Liver (tissue), 9 donors: ENCODE results near the gene ST6GALNAC4. TPM values are rescaled to one million over a fixed set of nuclear protein-coding genes. Genes with fewer than 3 reads are reported as not detected.

Experiments used
- DNase-seq: peaks from one replicate; pipeline ENCODE4 v3.0.0-alpha.2; 2017; ENCODE audit warnings: low spot score
- H3K27ac ChIP-seq, 2 donors: one replicate each; pipeline ENCODE4 v1.7.0; 2013; ENCODE audit warnings: inconsistent platforms in 2 of 2, low read length in 2 of 2, control low read depth in 1 of 2, low read depth in 1 of 2, mild to moderate bottlenecking in 1 of 2
- H3K27me3 ChIP-seq, 4 donors: one replicate each; pipeline versions ENCODE4 v1.6.1 to v1.7.0; 2013; ENCODE audit warnings: low read length in 3 of 4, inconsistent platforms in 1 of 4, mild to moderate bottlenecking in 1 of 4, moderate library complexity in 1 of 4; ENCODE audit not compliant: control insufficient read depth in 4 of 4, insufficient read depth in 4 of 4
- H3K36me3 ChIP-seq, 4 donors: one replicate each; pipeline versions ENCODE4 v1.6.1 to v1.7.0; 2013; ENCODE audit warnings: low read length in 3 of 4, mild to moderate bottlenecking in 3 of 4, low read depth in 1 of 4, moderate library complexity in 1 of 4; ENCODE audit not compliant: control insufficient read depth in 4 of 4, insufficient read depth in 3 of 4
- H3K4me1 ChIP-seq, 4 donors: one replicate each; pipeline versions ENCODE4 v1.6.1 to v1.7.0; 2013; ENCODE audit warnings: low read length in 3 of 4, mild to moderate bottlenecking in 3 of 4, moderate library complexity in 1 of 4; ENCODE audit not compliant: control insufficient read depth in 4 of 4, insufficient read depth in 4 of 4
- H3K4me3 ChIP-seq, 3 donors: one replicate each; pipeline versions ENCODE4 v1.6.1 to v1.7.0; 2013; ENCODE audit warnings: low read length in 3 of 3, control low read depth in 1 of 3, low read depth in 1 of 3, mild to moderate bottlenecking in 1 of 3
- H3K9ac ChIP-seq, 2 donors: one replicate each; pipeline ENCODE4 v1.7.0; 2013; ENCODE audit warnings: low read length in 2 of 2, mild to moderate bottlenecking in 2 of 2, moderate library complexity in 2 of 2, control low read depth in 1 of 2, low read depth in 1 of 2
- H3K9me3 ChIP-seq, 4 donors: one replicate each; pipeline versions ENCODE4 v1.6.1 to v1.7.0; 2013; ENCODE audit warnings: low read length in 3 of 4; ENCODE audit not compliant: control insufficient read depth in 4 of 4
- EGR1 ChIP-seq, 2 donors: IDR thresholded peaks; 2 replicates each; pipeline ENCODE4 v1.6.1; 2016 to 2018; ENCODE audit warnings: antibody characterized with exemption in 2 of 2, low read depth in 2 of 2
- FOXA1 ChIP-seq: IDR thresholded peaks from 2 replicates; pipeline ENCODE4 v1.6.1; 2016; ENCODE audit warnings: antibody characterized with exemption
- FOXA2 ChIP-seq: IDR thresholded peaks from 2 replicates; pipeline ENCODE4 v1.6.1; 2016; ENCODE audit warnings: antibody characterized with exemption
- GABPA ChIP-seq, 2 donors: IDR thresholded peaks in 1 of 2; conservative IDR thresholded peaks in 1 of 2; 2 replicates each; pipeline ENCODE4 v1.6.1; 2016; ENCODE audit warnings: antibody characterized with exemption in 2 of 2, mild to moderate bottlenecking in 1 of 2, moderate library complexity in 1 of 2
- HNF4A ChIP-seq, 2 donors: conservative IDR thresholded peaks; 2 replicates each; pipeline ENCODE4 v1.6.1; 2016; ENCODE audit warnings: antibody characterized with exemption in 2 of 2, mild to moderate bottlenecking in 2 of 2
- HNF4G ChIP-seq: IDR thresholded peaks from 2 replicates; pipeline ENCODE4 v1.6.1; 2016; ENCODE audit warnings: antibody characterized with exemption
- JUND ChIP-seq, 2 donors: IDR thresholded peaks; 2 replicates each; pipeline ENCODE4 v1.6.1; 2016; ENCODE audit warnings: antibody characterized with exemption in 2 of 2
- NR2F2 ChIP-seq: IDR thresholded peaks from 2 replicates; pipeline ENCODE4 v1.6.1; 2016; ENCODE audit warnings: antibody characterized with exemption
- RAD21 ChIP-seq, 2 donors: IDR thresholded peaks; 2 replicates each; pipeline ENCODE4 v1.6.1; 2016; ENCODE audit warnings: antibody characterized with exemption in 2 of 2, mild to moderate bottlenecking in 2 of 2
- RXRA ChIP-seq, 2 donors: IDR thresholded peaks; 2 replicates each; pipeline ENCODE4 v1.6.1; 2017 to 2018; ENCODE audit warnings: antibody characterized with exemption in 2 of 2, mild to moderate bottlenecking in 1 of 2
- SP1 ChIP-seq: IDR thresholded peaks from 2 replicates; pipeline ENCODE4 v1.6.1; 2018; ENCODE audit warnings: antibody characterized with exemption, mild to moderate bottlenecking
- TAF1 ChIP-seq: conservative IDR thresholded peaks from 2 replicates; pipeline ENCODE4 v1.6.1; 2016; ENCODE audit warnings: antibody characterized with exemption, mild to moderate bottlenecking
- YY1 ChIP-seq: IDR thresholded peaks from 2 replicates; pipeline ENCODE4 v1.6.1; 2016; ENCODE audit warnings: antibody characterized with exemption, mild to moderate bottlenecking
- WGBS: extraction: QIAGEN DNeasy Blood & Tissue Kit; methylation state at CpG from one replicate; pipeline ENCODE4 v1.1.7; 2013; 5-methylcytosine and 5-hydroxymethylcytosine counted together
- polyA plus RNA-seq, 2 donors: library from polyadenylated mRNA; stranded (reverse) in 1 of 2; unstranded in 1 of 2; fragments of 200-250 nt in 1 of 2; fragments of >200 nt in 1 of 2; fragmentation: Nextera tagmentation in 1 of 2; extraction: Ambion mirVana in 1 of 2; gene quantifications; one replicate each; pipeline versions ENCODE4 v1.2.1 to v1.2.3, GENCODE V29; 2013 to 2015
- total RNA-seq, 2 donors: library from RNA; depleted of rRNA; stranded (reverse); fragments of >200 nt; gene quantifications; one replicate each; pipeline ENCODE4 v1.2.3, GENCODE V29; 2014
- TF ChIP-seq, protein P1 (sequence below): IDR thresholded peaks from 2 replicates; pipeline ENCODE4 v1.6.1; 2016; ENCODE audit warnings: antibody characterized with exemption
- TF ChIP-seq, protein P2 (sequence below): IDR thresholded peaks from 2 replicates; pipeline ENCODE4 v1.6.1; 2016; ENCODE audit warnings: antibody characterized with exemption
- TF ChIP-seq, protein P3 (sequence below): fragments of 150-350 bp; IDR thresholded peaks from 2 replicates; pipeline ENCODE4 v1.5.1; 2017; ENCODE audit warnings: improper control_type of control experiment, low read depth, low read length; ENCODE audit not compliant: missing input control
- TF ChIP-seq, protein P4 (sequence below): IDR thresholded peaks from 2 replicates; pipeline ENCODE4 v1.6.1; 2016; ENCODE audit warnings: antibody characterized with exemption, mild to moderate bottlenecking
- TF ChIP-seq, protein P5 (sequence below): IDR thresholded peaks from 2 replicates; pipeline ENCODE4 v1.6.1; 2016; ENCODE audit warnings: antibody characterized with exemption
- donor health status: healthy.
- donor health status: healthy.
- donor health status: healthy.
- donor health status: healthy.
- donor health status: healthy.

Gene ST6GALNAC4
- total and polyA plus RNA-seq, 4 donors, result 2.5 to 83.7 (median 7.5) TPM

GRCh38 chr9:127884976-127885490 lies 31.8 kb downstream of the ST6GALNAC4 start:
- Histone ChIP-seq H3K4me3 (no peak overlapping the region), H3K4me1 (no peaks in the 10 kb centered on the region), H3K9ac (no peak overlapping the region), H3K27ac (no peak overlapping the region), H3K36me3 (peaks cover 7 to 24% (median 14%) of the 10 kb centered on the region in 4 donors), H3K27me3 (no peaks in the 10 kb centered on the region), H3K9me3 (no peaks in the 10 kb centered on the region)
- WGBS, result 86% methylated on average over 15 of the region's 15 CpGs
- TF ChIP-seq, protein P1, sequence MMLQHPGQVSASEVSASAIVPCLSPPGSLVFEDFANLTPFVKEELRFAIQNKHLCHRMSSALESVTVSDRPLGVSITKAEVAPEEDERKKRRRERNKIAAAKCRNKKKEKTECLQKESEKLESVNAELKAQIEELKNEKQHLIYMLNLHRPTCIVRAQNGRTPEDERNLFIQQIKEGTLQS, result no peak
- TF ChIP-seq FOXA1 (no peak), HNF4G (no peak), TAF1 (no peak), HNF4A (conservative IDR thresholded peaks at IDR 0.05) (no peak), NR2F2 (no peak), RXRA (IDR thresholded peaks at IDR 0.05) (no peak)
- TF ChIP-seq, protein P2, sequence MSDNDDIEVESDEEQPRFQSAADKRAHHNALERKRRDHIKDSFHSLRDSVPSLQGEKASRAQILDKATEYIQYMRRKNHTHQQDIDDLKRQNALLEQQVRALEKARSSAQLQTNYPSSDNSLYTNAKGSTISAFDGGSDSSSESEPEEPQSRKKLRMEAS, result no peak
- TF ChIP-seq, protein P3, sequence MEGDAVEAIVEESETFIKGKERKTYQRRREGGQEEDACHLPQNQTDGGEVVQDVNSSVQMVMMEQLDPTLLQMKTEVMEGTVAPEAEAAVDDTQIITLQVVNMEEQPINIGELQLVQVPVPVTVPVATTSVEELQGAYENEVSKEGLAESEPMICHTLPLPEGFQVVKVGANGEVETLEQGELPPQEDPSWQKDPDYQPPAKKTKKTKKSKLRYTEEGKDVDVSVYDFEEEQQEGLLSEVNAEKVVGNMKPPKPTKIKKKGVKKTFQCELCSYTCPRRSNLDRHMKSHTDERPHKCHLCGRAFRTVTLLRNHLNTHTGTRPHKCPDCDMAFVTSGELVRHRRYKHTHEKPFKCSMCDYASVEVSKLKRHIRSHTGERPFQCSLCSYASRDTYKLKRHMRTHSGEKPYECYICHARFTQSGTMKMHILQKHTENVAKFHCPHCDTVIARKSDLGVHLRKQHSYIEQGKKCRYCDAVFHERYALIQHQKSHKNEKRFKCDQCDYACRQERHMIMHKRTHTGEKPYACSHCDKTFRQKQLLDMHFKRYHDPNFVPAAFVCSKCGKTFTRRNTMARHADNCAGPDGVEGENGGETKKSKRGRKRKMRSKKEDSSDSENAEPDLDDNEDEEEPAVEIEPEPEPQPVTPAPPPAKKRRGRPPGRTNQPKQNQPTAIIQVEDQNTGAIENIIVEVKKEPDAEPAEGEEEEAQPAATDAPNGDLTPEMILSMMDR, result no peak
- no peak for DNase-seq

DNA sequence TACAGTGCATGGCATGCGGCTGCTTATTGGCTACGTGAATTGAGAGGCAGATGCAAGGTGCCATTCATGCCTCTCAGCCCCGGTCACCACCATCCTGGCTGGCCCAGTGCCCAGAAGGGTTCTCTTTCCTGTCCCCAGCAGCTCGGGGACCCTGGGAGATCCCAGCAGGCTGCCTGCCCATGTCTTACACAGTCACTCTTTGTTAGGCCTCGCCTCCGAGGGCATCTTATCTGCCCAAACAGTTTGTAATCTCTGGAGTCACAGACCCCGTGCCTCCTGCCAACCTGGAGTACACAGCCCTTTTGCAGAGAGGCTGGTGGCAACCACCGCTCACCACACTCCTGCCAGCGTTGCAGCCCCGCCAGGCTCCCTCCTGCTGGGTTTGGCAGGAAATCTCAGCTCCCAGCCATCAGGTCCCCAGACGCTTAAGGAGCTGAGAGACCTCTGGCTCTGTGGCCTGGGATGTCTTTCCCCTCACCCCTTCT lies 32.4 kb downstream of the ST6GALNAC4 start:
- TF ChIP-seq FOXA1 (no peak), NR2F2 (no peak), EGR1 (IDR thresholded peaks at IDR 0.05; ENCODE audit: low read depth in 2 of 2) (no peak), HNF4A (conservative IDR thresholded peaks at IDR 0.05) (no peak), TAF1 (no peak), RAD21 (IDR thresholded peaks at IDR 0.05) (no peak), HNF4G (no peak), YY1 (no peak), GABPA (IDR thresholded peaks at IDR 0.05 in 1 of 2, conservative IDR thresholded peaks at IDR 0.05 in 1 of 2) (no peak), JUND (IDR thresholded peaks at IDR 0.05) (no peak), RXRA (IDR thresholded peaks at IDR 0.05) (no peak), SP1 (no peak), FOXA2 (no peak)
- TF ChIP-seq, protein P4, sequence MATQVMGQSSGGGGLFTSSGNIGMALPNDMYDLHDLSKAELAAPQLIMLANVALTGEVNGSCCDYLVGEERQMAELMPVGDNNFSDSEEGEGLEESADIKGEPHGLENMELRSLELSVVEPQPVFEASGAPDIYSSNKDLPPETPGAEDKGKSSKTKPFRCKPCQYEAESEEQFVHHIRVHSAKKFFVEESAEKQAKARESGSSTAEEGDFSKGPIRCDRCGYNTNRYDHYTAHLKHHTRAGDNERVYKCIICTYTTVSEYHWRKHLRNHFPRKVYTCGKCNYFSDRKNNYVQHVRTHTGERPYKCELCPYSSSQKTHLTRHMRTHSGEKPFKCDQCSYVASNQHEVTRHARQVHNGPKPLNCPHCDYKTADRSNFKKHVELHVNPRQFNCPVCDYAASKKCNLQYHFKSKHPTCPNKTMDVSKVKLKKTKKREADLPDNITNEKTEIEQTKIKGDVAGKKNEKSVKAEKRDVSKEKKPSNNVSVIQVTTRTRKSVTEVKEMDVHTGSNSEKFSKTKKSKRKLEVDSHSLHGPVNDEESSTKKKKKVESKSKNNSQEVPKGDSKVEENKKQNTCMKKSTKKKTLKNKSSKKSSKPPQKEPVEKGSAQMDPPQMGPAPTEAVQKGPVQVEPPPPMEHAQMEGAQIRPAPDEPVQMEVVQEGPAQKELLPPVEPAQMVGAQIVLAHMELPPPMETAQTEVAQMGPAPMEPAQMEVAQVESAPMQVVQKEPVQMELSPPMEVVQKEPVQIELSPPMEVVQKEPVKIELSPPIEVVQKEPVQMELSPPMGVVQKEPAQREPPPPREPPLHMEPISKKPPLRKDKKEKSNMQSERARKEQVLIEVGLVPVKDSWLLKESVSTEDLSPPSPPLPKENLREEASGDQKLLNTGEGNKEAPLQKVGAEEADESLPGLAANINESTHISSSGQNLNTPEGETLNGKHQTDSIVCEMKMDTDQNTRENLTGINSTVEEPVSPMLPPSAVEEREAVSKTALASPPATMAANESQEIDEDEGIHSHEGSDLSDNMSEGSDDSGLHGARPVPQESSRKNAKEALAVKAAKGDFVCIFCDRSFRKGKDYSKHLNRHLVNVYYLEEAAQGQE, result no peak
- TF ChIP-seq, protein P3, result no peak
- TF ChIP-seq, protein P5, sequence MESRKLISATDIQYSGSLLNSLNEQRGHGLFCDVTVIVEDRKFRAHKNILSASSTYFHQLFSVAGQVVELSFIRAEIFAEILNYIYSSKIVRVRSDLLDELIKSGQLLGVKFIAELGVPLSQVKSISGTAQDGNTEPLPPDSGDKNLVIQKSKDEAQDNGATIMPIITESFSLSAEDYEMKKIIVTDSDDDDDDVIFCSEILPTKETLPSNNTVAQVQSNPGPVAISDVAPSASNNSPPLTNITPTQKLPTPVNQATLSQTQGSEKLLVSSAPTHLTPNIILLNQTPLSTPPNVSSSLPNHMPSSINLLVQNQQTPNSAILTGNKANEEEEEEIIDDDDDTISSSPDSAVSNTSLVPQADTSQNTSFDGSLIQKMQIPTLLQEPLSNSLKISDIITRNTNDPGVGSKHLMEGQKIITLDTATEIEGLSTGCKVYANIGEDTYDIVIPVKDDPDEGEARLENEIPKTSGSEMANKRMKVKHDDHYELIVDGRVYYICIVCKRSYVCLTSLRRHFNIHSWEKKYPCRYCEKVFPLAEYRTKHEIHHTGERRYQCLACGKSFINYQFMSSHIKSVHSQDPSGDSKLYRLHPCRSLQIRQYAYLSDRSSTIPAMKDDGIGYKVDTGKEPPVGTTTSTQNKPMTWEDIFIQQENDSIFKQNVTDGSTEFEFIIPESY, result no peak
- TF ChIP-seq, protein P1, result no peak
- TF ChIP-seq, protein P2, result no peak
- no peaks in the 10 kb centered on the region for H3K27me3 ChIP-seq
- DNase-seq, result no peak
- peaks cover 7 to 21% (median 13%) of the 10 kb centered on the region in 4 donors for H3K36me3 ChIP-seq
- no peak overlapping the region for H3K9ac ChIP-seq
- WGBS, result 67% methylated on average over 11 of the region's 11 CpGs
- no peaks in the 10 kb centered on the region for H3K4me1 ChIP-seq
- H3K9me3 ChIP-seq, result no peaks in the 10 kb centered on the region
- no peak overlapping the region for H3K4me3 ChIP-seq
- no peak overlapping the region for H3K27ac ChIP-seq
